Measurements from ENCODE around the gene SCAND1. TPM values are rescaled to one million over a fixed set of nuclear protein-coding genes. Genes with fewer than 3 reads are reported as not detected.
"Not testable (repeated sequence)": the region's sequence is repeated elsewhere in the genome, so short reads cannot be mapped to it uniquely, and the experiment has no call there.

SCAND1 gene
- 175 and 216 TPM in 2 replicates for total RNA-seq (2014; rRNA removed; shearing (Covaris generic))

DNA sequence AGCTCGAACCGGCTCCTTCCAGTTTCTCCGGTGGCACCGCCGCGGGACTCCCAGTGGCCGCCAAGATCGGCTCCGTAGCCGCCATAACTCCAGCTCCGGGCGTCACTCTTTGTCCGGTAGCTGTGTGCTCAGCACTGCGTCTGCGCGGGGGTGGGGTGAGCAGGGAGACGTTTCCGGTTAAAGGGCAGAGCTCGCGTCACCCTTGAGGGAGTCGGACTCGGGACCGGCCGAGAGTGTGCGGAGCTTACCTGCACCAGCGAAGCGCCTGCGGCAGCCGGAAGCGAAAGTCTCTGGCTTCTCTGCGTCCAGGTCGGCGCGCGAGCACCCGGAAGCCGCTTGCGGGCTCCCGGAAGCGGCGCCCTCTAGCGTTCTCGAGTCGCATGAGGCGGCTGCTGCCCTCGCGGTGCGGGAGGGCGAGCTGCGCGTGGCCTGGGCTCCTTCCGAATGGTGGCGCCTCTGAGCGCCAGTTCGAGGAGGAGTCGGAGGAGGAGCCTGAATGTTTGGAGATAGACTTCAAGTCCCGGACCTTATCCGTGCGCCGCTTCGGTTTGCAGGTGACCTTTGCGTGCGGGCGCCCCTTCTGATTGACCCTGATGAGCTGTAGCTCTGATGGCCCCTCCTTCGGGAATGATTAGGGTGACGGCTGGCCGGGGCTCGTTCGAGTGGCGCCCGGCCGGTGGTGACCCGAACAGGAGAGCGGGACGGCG lies at the start of gene SCAND1:
Gene SCAND1 (minus strand): TSS at position 303 of the 707 bp plus-strand sequence. CDS start 218 bp downstream, at position 85.
- DNase-seq (ENCODE audit: low spot score), result peak; percentile 99

DNA sequence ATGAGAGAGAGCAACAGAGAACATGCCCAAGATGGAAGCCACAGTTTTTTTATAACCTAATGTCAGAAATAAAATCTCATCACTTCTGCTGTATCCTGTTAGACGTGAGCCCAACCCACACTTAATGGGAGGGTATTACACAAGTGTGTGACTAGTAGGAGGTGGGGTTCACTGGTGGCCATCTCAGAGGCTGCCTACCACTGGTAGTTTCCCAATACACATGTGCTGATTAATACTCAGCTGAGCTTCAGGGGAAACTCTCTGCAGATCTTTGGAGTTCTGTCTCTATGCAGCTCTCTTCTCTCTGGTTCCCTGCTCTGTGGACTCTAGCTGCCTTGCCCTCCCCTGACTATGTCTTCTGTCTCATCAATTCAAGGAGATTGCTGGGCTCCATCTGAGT lies 49.7 kb upstream of the SCAND1 start:
- DNase-seq (ENCODE audit: low spot score), result no peak

DNA sequence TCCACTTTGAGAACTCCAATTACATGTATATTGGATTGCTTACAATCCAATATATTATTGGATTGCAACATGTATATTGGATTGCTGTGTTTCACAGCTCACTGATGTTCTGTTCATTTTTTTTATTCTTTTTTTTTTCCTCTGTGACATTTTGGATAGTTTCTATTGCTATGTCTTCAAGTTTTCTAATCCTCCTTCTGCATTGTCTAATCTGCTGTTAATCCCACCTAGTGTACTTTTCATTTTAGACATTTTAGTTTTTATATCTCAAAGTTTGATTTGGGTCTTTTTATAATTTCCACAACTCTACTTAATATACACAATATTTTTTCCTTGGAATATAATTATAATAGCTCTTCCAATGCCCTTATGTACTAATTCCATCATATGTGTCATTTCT lies 48.6 kb upstream of the SCAND1 start:
- DNase-seq (ENCODE audit: low spot score), result no peak

DNA sequence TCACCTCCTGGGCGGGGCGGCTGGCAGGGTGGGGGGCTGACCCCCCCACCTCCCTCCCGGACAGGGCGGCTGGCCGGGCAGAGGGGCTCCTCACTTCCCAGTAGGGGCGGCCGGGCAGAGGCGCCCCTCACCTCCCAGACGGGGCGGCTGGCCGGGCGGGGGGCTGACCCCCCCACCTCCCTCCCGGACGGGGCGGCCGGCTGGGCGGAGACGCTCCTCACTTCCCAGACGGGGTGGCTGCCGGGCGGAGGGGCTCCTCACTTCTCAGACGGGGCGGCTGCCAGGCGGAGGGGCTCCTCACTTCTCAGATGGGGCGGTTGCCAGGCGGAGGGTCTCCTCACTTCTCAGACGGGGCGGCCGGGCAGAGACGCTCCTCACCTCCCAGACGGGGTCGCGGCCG lies 47.0 kb upstream of the SCAND1 start:
- not testable (repeated sequence) for DNase-seq (ENCODE audit: low spot score)

DNA sequence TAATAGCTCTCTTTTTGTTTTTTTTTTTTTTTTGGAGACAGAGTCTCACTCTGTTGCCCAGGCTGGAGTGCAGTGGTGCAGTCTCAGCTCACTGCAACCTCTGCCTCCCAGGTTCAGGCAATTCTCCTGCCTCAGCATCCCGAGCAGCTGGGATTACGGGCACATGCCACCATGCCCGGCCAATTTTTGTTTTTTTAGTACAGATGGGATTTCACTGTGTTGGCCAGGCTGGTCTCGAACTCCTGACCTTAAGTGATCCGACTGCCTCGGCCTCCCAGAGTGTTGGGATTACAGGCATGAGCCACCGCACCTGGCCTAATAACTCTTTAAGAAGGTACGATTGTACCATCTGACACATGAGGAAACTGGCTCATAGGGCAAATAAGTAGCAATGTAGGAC lies 42.2 kb upstream of the SCAND1 start:
- not testable (repeated sequence) for DNase-seq (ENCODE audit: low spot score)

DNA sequence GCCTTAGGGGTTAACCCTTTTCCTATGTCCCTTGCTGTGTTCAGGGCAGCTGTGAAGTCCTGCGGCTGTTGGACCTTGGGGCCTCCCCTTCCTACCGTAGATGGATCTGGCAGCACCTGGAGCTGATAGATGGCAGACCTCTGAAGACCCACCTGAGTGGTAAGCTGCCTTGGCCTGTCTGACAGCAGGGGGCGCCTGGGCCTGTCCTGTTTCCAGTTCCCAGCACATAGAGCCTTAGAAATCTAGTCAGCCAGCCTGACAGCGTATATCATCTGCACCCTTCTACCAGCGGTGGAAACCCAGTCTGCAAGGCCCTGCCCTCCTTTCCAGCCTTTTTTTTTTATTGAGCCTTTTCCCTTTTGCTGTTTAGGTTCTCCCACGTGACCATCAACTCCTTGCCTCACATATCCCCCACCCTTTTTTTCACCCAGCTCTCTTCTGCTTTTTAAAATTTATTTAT lies 40.7 kb upstream of the SCAND1 start:
- DNase-seq (ENCODE audit: low spot score), result peak; percentile 98

DNA sequence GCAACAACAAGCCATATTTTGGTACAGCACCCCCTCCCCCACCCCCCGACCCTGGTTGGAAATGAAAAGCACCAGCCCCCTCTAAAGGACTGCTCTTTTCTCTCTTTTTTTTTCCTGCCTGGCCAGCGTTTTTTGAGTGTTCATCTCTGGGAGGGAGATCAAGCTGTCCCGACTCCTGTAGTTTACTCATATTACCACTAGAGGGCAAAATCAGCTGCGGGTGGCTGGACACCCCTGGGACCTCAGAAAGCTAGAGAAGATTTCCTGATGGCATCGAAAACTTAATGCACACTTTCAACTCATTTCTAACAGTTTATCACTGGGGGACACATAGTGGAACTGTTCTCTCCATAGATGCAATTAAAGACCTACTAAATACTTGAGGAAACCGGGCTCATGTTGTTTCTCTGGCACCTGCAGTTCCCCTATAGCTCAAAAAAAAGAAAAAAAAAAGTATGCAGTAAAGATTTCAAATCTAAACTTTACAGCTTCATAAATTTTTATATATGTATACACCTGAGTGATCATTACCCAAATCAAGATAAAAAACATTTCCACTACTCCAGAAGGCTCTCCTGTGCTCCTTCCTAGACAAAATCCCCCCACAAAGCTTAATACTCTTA lies 38.5 kb upstream of the SCAND1 start:
- peak; percentile 90 for DNase-seq (ENCODE audit: low spot score)

DNA sequence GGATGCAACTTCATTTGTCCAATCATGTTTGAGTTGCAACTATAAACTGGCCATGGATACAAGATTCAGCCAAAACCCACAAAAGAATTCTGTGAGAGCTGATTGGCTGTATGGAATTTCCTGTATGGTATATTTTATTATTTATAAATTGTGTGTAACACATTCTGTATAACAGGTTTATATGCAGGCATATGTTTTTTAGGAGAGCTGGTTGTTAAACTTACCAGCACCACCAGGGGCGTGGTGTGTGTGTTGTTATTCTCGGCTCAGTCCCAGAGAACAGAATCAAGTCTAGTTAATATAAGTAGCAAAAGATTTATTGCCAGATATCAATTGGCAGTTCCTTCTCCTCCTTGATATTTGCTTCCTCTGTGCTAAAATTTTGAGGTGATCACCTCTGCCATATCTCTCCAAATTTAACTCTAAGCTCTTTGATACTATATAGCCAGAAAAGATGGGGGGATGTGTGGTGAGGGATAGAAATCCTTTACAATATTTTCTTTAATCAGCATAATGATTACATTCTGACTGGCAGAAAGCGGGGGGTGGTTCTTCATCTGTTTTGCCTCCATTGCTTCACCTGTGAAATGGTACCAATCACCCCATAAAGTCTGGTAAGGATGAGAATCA lies 37.0 kb upstream of the SCAND1 start:
- DNase-seq (ENCODE audit: low spot score), result peak; percentile 79

DNA sequence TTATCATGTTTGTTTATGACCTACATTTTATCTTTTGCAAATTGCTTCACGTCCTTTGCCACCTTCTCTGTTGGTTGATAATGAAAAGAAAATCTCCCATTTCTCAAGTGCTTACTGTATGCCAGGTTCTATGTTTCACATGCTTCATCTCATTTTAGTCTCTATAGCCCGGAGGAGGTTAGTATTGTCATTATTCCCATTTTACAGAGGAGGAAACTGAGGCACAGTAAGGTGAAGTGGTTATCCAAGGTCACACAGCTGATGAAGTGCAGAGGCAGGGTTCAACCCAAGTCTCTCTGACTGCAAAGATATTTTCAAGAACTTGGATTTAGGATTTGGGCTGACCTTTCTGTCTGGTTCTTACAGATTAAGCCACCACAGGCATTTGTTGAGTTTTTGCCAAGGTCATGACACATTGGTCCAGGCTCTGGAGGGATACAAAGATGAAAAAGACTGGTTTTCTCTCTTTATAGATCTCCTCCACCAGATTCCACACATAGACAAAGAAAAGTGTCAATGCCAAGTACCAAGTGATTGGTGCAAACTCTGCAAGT lies 34.7 kb upstream of the SCAND1 start:
- DNase-seq (ENCODE audit: low spot score), result no peak

DNA sequence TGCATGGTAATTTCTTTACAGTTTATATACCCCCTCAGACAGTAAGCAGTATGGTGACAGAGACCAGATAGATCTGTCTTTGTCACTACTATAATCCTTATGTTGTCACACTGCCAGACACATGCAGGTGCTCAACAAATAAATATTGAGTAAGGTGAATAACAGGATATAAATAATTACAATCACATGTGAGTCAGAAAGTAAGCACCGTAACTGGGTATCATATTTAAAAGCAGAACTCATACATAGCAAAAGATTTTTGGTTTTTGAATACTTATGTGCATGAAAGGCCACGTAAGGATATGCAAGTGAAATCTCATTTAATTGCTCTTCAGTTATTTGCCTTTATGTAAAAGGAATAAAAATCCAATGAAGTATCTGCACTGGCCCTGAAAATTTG lies 31.5 kb upstream of the SCAND1 start:
- DNase-seq (ENCODE audit: low spot score), result no peak

DNA sequence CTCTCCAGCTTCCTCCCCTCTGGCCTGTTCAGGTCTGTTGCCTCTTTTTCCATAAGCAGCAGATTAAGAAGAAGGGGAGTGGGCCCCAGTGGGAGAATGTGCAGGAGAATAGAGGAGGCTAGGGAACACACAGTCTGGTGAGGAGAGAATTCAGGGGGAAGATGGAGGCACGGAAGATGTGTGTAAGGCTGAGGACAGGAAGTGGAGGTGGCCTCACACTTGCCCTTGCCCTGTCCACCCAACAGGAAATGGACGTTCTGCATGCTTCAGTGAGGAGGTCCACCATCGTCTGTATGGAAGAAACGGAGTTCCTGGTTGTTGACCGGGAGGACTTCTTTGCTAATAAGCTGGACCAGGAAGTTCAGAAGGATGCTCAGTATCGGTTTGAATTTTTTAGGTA lies 30.1 kb upstream of the SCAND1 start:
- no peak for DNase-seq (ENCODE audit: low spot score)

DNA sequence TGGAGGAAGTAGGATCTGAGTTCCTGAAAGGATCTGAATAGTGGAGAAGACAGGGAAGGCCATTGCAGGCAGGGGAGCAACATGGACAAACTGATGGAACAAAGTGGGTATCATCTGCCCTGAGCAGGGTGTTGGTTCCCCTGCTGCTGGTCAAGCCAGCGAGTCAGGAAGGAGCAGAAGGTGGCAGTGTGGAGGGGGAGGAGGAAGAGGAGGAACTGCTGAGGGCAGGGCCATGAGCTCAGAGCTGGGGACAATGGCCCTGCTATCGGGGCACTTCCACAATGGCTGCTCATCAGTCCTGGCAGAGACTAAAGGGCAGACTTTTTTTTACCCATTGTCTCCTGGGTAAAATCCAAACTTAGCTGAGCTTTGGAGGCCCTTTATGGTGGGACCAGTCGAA lies 27.7 kb upstream of the SCAND1 start:
- no peak for DNase-seq (ENCODE audit: low spot score)

DNA sequence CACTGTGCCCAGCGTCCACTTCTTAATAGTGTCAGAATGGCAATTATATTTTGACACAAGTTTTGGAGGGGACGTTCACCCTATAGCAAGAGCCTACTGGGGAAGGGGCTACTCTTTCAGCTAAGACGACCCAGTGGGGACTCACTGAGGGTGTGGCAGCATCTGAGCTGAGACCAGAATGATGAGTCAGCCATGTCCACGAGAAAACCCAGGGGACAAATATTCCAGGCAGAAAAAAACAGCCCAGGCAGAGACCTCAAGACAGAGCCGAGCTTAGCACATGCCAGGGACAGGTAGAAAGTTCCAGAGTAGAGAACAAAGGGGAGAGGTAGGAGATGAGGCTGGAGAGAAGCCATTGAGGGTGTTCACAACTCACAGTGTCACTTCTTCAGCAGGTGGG lies 25.2 kb upstream of the SCAND1 start:
- no peak for DNase-seq (ENCODE audit: low spot score)

DNA sequence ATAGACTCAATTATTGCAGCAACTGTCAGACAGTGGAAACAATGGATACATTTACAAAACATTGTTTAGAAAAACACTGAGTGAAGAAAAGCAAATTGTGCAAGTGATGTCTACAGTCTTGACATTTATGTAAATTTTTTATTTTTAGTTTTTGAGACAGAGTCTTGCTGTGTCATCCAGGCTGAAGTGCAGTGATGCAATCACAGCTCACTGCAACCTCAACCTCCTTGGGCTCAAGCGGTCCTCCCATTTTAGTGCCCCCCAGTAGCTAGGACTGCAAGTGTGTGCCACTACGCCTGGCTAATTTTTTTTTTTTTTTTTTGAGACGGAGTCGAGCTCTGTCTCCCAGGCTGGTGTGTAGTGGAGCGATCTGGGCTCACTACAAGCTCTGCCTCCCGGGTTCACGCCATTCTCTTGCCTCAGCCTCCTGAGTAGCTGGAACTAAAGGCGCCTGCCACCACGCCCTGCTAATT lies 23.8 kb upstream of the SCAND1 start:
- no peak for DNase-seq (ENCODE audit: low spot score)

DNA sequence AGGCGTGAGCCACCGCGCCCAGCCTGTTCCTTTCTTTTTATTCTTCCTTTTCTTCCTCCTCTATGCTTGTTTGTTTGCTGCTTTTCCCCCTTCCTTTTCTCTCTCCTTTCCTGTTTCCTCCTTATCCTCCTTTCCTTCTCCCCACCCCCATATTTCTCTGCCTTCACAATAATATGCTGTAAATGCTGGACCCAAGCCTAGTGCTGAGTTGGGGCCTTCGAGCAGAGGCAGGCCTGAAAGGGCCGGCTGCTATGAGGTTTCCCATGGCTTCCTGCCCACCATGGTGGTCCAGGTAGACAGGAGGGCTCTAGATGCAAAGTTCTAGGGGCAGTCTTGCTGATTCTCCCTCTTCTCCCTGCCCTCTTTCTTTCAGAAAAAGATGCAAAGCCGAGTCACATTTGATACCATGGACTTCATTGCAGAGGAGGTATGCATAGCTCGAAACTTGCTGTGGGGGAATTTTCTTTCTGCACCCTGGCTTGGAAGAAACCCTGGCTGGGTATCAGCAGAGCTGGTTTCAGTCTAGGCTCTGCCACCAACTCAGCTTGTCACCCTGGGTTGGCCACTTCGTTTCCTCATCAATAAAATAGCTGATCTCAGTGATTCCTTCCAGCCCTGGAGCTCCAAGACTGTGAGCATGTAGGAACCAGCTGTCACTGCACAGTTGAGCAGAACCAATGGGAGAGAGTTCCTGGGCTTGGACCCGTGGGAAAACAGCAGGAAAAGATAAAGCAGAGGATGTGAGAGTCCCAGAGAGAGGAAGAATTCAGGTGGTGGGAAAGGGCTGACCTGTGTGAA lies 21.5 kb upstream of the SCAND1 start:
- DNase-seq (ENCODE audit: low spot score), result no peak

DNA sequence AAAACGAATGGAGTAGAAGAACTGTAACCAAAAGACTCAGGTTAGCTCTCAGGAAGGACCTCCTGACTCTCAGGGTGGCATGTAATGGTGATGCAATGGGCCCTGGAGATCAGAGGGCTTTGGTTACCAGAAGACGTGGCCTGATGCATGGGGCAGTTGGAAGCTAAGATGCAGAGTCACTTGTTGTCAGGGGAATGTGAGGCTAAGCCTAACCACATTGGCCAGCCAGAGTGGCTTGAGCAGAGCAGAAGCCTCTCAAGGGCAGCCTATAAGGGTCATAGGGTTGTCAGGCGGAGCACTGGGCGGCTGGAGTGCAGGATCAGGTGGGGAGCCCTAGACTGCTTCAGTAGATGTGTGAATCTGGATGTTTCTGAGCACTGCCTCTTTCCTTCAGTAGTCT lies 20.0 kb upstream of the SCAND1 start:
- no peak for DNase-seq (ENCODE audit: low spot score)

DNA sequence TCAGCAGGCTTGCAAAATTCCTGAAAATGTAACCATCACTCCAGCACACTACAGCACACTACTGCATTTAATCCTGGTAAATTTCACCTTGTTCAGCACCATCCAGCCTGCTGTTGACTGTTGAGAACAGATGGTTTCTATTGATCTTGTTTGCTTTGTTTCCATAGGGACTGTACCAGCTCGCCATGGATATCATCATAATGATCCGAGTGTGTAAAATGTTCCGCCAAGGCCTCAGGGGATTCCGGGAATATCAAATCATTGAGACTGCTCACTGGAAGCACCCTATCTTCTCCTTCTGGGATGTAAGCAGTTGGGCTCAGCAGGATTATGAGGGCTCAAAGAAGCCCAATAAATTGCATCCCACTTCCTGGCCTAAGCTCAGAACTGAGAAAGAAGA lies 18.2 kb upstream of the SCAND1 start:
- DNase-seq (ENCODE audit: low spot score), result no peak

DNA sequence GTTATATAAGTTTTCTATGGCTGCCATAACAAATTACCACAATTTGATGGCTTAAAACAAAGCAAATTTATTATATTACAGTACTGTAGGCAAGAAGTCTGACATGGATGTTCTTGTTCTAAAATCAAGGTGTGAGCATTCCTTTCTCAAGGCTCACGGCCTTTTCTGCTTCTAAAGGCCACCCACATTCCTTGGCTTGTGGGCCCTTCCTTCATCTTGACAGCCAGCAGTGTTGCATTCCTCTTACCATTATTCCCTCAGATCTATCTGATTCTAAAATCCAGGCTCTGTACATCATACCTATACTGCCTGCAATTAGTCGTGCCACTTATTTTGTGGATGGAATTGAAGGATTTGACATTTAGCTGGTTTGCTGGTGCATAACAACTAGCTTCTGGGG lies 17.7 kb upstream of the SCAND1 start:
- no peak for DNase-seq (ENCODE audit: low spot score)

DNA sequence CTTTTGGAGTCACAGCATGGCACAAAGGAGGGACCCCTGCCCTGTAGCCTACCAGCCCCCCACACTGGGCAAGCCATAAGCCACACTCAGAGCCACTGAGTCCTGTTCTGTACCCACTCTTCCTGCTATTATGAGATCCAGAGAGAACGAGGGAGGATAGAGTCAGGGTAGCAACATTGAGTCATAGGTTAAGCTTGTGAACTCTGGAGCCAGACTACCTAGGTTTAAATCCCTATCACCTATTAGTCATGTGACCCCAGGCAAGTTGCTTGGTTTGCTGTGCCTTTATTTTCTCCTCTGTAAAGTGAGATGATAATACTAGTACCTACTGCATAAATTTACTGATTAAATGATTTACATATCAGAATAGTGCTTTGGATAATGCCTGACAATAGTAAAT lies 14.6 kb upstream of the SCAND1 start:
- DNase-seq (ENCODE audit: low spot score), result no peak

DNA sequence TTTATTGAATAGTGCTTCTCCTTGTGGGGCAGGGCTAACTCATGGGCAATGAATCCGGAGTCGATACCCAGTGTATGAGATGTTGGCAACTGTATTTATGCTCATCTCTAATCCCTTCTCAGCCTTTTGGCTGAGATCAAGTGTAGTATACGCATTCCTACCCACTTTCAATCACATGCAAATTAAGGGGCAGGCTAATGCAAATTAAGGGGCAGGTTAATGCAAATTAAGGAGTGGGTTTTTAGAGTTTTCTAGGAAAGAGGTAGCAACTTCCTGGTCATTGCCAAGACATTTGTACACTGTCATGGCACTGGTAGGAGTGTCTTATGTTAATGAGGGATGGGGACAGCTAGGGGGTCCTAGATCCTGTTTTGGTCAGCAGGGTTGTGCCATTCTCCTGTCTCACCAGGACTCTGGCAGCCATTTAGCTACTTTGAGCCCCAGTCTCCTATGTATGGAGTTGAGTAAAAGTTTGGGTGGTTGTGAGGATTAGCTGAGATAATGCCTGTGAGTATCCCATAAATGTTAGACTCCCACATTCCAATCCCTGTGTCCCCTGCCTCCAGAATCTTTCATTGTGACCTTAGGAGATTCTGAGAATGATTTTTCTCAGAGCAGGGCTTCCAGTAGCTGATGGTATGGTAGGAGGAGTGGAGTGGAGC lies 13.8 kb upstream of the SCAND1 start, which contains the start of gene CNBD2:
Gene CNBD2 (plus strand): TSS at position 612 of the 662 bp plus-strand sequence. CDS start 173 bp downstream, outside the sequence.
- no peak for DNase-seq (ENCODE audit: low spot score)

DNA sequence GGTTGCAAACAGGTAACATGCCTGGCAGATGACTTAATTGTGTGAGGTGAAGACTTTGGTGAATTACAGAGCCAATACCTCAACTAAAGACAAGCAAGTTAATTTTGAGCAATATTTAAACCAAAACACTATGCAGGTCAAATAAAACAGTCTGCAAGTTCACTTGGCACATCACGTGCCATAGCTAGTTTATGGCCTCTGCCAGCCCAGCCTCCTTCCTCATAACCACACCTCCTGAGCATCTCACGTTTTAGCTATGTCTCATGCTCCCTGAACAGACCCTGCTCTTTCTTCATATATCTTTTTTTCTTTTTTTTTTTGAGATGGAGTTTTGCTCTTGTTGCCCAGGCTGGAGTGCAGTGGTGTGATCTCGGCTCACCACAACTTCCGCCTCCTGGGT lies 9.6 kb upstream of the SCAND1 start:
- no peak for DNase-seq (ENCODE audit: low spot score)

Data from HT-29 (cell line).